ENCODE measurements around the gene UBAC2. TPM values are rescaled to one million over a fixed set of nuclear protein-coding genes. Genes with fewer than 3 reads are reported as not detected.

UBAC2 gene
- total RNA-seq, 1 experiment from 2014 or later = 80.3 TPM

GRCh38 chr13:99301056-99301838 lies 100.6 kb downstream of the UBAC2 start:
- Histone ChIP-seq H3F3A (ENCODE audit: insufficient read depth, low read depth) (no peaks in the 10 kb centered on the region; the same call in none of the 2 replicates), H2AFZ (no peak overlapping the region), H4K20me1 (ENCODE audit: insufficient read depth) (peaks cover 13% of the 10 kb centered on the region), H3K4me1 (replicated peaks; ENCODE audit: insufficient read depth) (no peaks in the 10 kb centered on the region), H3K9me3 (ENCODE audit: insufficient read depth, low read depth) (no peaks in the 10 kb centered on the region), H3K9me2 (ENCODE audit: insufficient read depth) (no peaks in the 10 kb centered on the region), H3K27ac (no peak overlapping the region), H3K36me3 (ENCODE audit: low read depth) (0 out of 2 replicates have a peak, but pooled peaks cover 6% of the 10 kb centered on the region), H3K79me2 (ENCODE audit: low read depth) (peaks cover 6% of the 10 kb centered on the region; the same call in 1 of the 2 replicates), H3K4me3 (no peak overlapping the region), H3K4me2 (no peak overlapping the region), H3K27me3 (ENCODE audit: insufficient read depth, low read depth) (no peaks in the 10 kb centered on the region)
- no peak for DNase-seq
- POLR2A ChIA-PET (ENCODE audit: unreplicated experiment) = no interaction called here
- BruUV-seq (replicated peaks) = no TSS peak
- CTCF ChIA-PET = no interaction called here
- TF ChIP-seq, protein P1, sequence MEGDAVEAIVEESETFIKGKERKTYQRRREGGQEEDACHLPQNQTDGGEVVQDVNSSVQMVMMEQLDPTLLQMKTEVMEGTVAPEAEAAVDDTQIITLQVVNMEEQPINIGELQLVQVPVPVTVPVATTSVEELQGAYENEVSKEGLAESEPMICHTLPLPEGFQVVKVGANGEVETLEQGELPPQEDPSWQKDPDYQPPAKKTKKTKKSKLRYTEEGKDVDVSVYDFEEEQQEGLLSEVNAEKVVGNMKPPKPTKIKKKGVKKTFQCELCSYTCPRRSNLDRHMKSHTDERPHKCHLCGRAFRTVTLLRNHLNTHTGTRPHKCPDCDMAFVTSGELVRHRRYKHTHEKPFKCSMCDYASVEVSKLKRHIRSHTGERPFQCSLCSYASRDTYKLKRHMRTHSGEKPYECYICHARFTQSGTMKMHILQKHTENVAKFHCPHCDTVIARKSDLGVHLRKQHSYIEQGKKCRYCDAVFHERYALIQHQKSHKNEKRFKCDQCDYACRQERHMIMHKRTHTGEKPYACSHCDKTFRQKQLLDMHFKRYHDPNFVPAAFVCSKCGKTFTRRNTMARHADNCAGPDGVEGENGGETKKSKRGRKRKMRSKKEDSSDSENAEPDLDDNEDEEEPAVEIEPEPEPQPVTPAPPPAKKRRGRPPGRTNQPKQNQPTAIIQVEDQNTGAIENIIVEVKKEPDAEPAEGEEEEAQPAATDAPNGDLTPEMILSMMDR (conservative IDR thresholded peaks at IDR 0.05) = no peak
- TF ChIP-seq EZH2 (IDR thresholded peaks at IDR 0.05; ENCODE audit: low read depth) = no peak
- intact Hi-C loops (cut with micrococcal nuclease; ENCODE audit: unreplicated experiment) = no loop called here

- BruUV-seq (replicated peaks) = no TSS peak
Measured at GRCh38 chr13:99301913-99302636, 101.4 kb downstream of the UBAC2 start.

More at GRCh38 chr13:99301913-99302636, 101.4 kb downstream of the UBAC2 start:
- Histone ChIP-seq H3K9me2 (ENCODE audit: insufficient read depth) (no peaks in the 10 kb centered on the region), H3K4me3 (no peak overlapping the region), H3K27me3 (ENCODE audit: insufficient read depth, low read depth) (no peaks in the 10 kb centered on the region), H3F3A (ENCODE audit: insufficient read depth, low read depth) (no peaks in the 10 kb centered on the region; the same call in none of the 2 replicates), H3K36me3 (ENCODE audit: low read depth) (no peaks in the 10 kb centered on the region), H3K27ac (no peak overlapping the region), H3K79me2 (ENCODE audit: low read depth) (peaks cover 13% of the 10 kb centered on the region; the same call in 1 of the 2 replicates), H3K4me2 (no peak overlapping the region), H3K9me3 (ENCODE audit: insufficient read depth, low read depth) (no peaks in the 10 kb centered on the region), H2AFZ (no peak overlapping the region), H3K4me1 (replicated peaks; ENCODE audit: insufficient read depth) (no peaks in the 10 kb centered on the region), H4K20me1 (ENCODE audit: insufficient read depth) (peaks cover 18% of the 10 kb centered on the region)
- ChIA-PET CTCF (no interaction called here), POLR2A (ENCODE audit: unreplicated experiment) (no interaction called here)
- intact Hi-C loops (cut with micrococcal nuclease; ENCODE audit: unreplicated experiment) = no loop called here
- no peak for DNase-seq
- no peak for TF ChIP-seq EZH2 (IDR thresholded peaks at IDR 0.05; ENCODE audit: low read depth)
- TF ChIP-seq, protein P1 (conservative IDR thresholded peaks at IDR 0.05) = no peak

Measured in PC-9 (cell line).